H9 (cell line): ENCODE measurements around the gene CPE. TPM values are rescaled to one million over a fixed set of nuclear protein-coding genes. Genes with fewer than 3 reads are reported as not detected.

ENCODE experiments used
- DNase-seq: peaks from one replicate; pipeline ENCODE4 v3.0.0-alpha.2; 2017
- H2AFZ ChIP-seq: one replicate; pipeline ENCODE4 v1.6.1; 2013; ENCODE audit warnings: mild to moderate bottlenecking, low read length, control low read depth, moderate library complexity
- H2AK5ac ChIP-seq: 2 replicates; pipeline ENCODE4 v1.6.1; 2013; ENCODE audit warnings: low read length, control low read depth, mixed read lengths; ENCODE audit not compliant: insufficient read length
- H2BK120ac ChIP-seq: one replicate; pipeline ENCODE4 v1.6.1; 2013; ENCODE audit warnings: low read depth, mild to moderate bottlenecking, low read length, control low read depth, inconsistent platforms; ENCODE audit not compliant: poor library complexity, severe bottlenecking
- H2BK12ac ChIP-seq: 2 replicates; pipeline ENCODE4 v1.6.1; 2013; ENCODE audit warnings: low read length, control low read depth, mixed read lengths, low read depth; ENCODE audit not compliant: insufficient read length
- H2BK15ac ChIP-seq: 2 replicates; pipeline ENCODE4 v1.6.1; 2013; ENCODE audit warnings: low read depth, low read length, control low read depth
- H2BK20ac ChIP-seq: one replicate; pipeline ENCODE4 v1.6.1; 2013; ENCODE audit warnings: low read depth, mild to moderate bottlenecking, low read length, control low read depth, inconsistent platforms; ENCODE audit not compliant: poor library complexity, severe bottlenecking
- H2BK5ac ChIP-seq: 2 replicates; pipeline ENCODE4 v1.6.1; 2013; ENCODE audit warnings: low read length, control low read depth, mixed read lengths; ENCODE audit not compliant: insufficient read length
- H3K14ac ChIP-seq: 2 replicates; pipeline ENCODE4 v1.6.1; 2013; ENCODE audit warnings: low read length, control low read depth; ENCODE audit not compliant: insufficient read depth
- H3K18ac ChIP-seq: 2 replicates; pipeline ENCODE4 v1.6.1; 2013; ENCODE audit warnings: low read depth, mild to moderate bottlenecking, mixed read lengths, low read length, control low read depth; ENCODE audit not compliant: insufficient read length
- H3K23ac ChIP-seq: 2 replicates; pipeline ENCODE4 v1.6.1; 2013; ENCODE audit warnings: low read length, control low read depth, mixed read lengths, low read depth; ENCODE audit not compliant: insufficient read length
- H3K23me2 ChIP-seq: 2 replicates; pipeline ENCODE4 v1.6.1; 2013; ENCODE audit warnings: low read depth, mild to moderate bottlenecking, mixed read lengths, low read length, control low read depth; ENCODE audit not compliant: insufficient read length, poor library complexity, severe bottlenecking
- H3K27ac ChIP-seq: 2 replicates; pipeline ENCODE4 v1.5.1; 2013; ENCODE audit warnings: low read length, control low read depth, mixed read lengths, low read depth; ENCODE audit not compliant: insufficient read length
- H3K27me3 ChIP-seq: 2 replicates; pipeline ENCODE4 v1.6.1; 2013; ENCODE audit warnings: low read length, control low read depth, inconsistent platforms; ENCODE audit not compliant: insufficient read depth
- H3K4ac ChIP-seq: 2 replicates; pipeline ENCODE4 v1.6.1; 2013; ENCODE audit warnings: low read depth, mild to moderate bottlenecking, control low read depth, inconsistent platforms, low read length, moderate library complexity
- H3K4me1 ChIP-seq: 2 replicates; pipeline ENCODE4 v1.6.1; 2013; ENCODE audit warnings: low read length, control low read depth, inconsistent platforms; ENCODE audit not compliant: insufficient read depth
- H3K4me2 ChIP-seq: 2 replicates; pipeline ENCODE4 v1.6.1; 2013; ENCODE audit warnings: low read length, control low read depth, mixed read lengths; ENCODE audit not compliant: insufficient read length, insufficient read depth
- H3K56ac ChIP-seq: 2 replicates; pipeline ENCODE4 v1.6.1; 2013; ENCODE audit warnings: low read depth, mild to moderate bottlenecking, mixed read lengths, low read length, control low read depth; ENCODE audit not compliant: insufficient read length
- H3K79me1 ChIP-seq: 2 replicates; pipeline ENCODE4 v1.6.1; 2013; ENCODE audit warnings: low read depth, mild to moderate bottlenecking, moderate library complexity, low read length, control low read depth, inconsistent platforms; ENCODE audit not compliant: insufficient read depth, poor library complexity, severe bottlenecking
- H3K79me2 ChIP-seq: 2 replicates; pipeline ENCODE4 v1.6.1; 2013; ENCODE audit warnings: low read length, control low read depth, inconsistent platforms; ENCODE audit not compliant: insufficient read depth
- H3K9ac ChIP-seq: 2 replicates; pipeline ENCODE4 v1.6.1; 2013; ENCODE audit warnings: low read length, control low read depth, mixed read lengths; ENCODE audit not compliant: insufficient read length; ENCODE audit errors: extremely low read depth
- H3K9me3 ChIP-seq: one replicate; pipeline ENCODE4 v1.6.1; 2013; ENCODE audit warnings: low read depth, low read length, inconsistent platforms; ENCODE audit not compliant: control insufficient read depth
- H3T11ph ChIP-seq: one replicate; pipeline ENCODE4 v1.6.1; 2013; ENCODE audit warnings: mild to moderate bottlenecking, low read length, control low read depth, inconsistent platforms
- H4K20me1 ChIP-seq: one replicate; pipeline ENCODE4 v1.6.1; 2013; ENCODE audit not compliant: control insufficient read depth, insufficient read length, insufficient read depth
- H4K5ac ChIP-seq: 2 replicates; pipeline ENCODE4 v1.6.1; 2013; ENCODE audit warnings: low read depth, mild to moderate bottlenecking, mixed read lengths, low read length, control low read depth; ENCODE audit not compliant: insufficient read length
- H4K8ac ChIP-seq: replicated peaks from 2 replicates; pipeline ENCODE4 v1.6.1; 2013; ENCODE audit warnings: low read length, control low read depth, mixed read lengths, low read depth; ENCODE audit not compliant: insufficient read length
- H4K91ac ChIP-seq: 2 replicates; pipeline ENCODE4 v1.6.1; 2013; ENCODE audit warnings: low read depth, mild to moderate bottlenecking, moderate library complexity, mixed read lengths, low read length, control low read depth; ENCODE audit not compliant: insufficient read length
- H3K27ac Mint-ChIP-seq, 3 experiments: 2 replicates in 2 of 3; 3 replicates in 1 of 3; pipeline ENCODE4 v1.8.0; 2020 to 2021; ENCODE audit warnings: mixed read lengths in 3 of 3, mild to moderate bottlenecking in 1 of 3, moderate library complexity in 1 of 3
- H3K27me3 Mint-ChIP-seq: 2 replicates; pipeline ENCODE4 v1.8.0; 2021; ENCODE audit warnings: low read depth, mild to moderate bottlenecking, moderate library complexity, mixed read lengths
- H3K36me3 Mint-ChIP-seq, 3 experiments: 2 replicates in 2 of 3; 3 replicates in 1 of 3; pipeline ENCODE4 v1.8.0; 2020 to 2021; ENCODE audit warnings: low read depth in 3 of 3, mixed read lengths in 3 of 3; ENCODE audit not compliant: insufficient read depth in 1 of 3
- H3K4me1 Mint-ChIP-seq, 2 experiments: 2 replicates each; pipeline ENCODE4 v1.8.0; 2020; ENCODE audit warnings: mixed read lengths in 2 of 2
- H3K4me3 Mint-ChIP-seq, 2 experiments: 2 replicates in 1 of 2; 3 replicates in 1 of 2; pipeline ENCODE4 v1.8.0; 2020 to 2021; ENCODE audit warnings: mild to moderate bottlenecking in 2 of 2, mixed read lengths in 2 of 2, moderate library complexity in 1 of 2
- H3K9me3 Mint-ChIP-seq, 2 experiments: 2 replicates in 1 of 2; 3 replicates in 1 of 2; pipeline ENCODE4 v1.8.0; 2020; ENCODE audit warnings: mild to moderate bottlenecking in 2 of 2, mixed read lengths in 2 of 2, moderate library complexity in 1 of 2
- CTCF ChIP-seq: fragments of 200-600 bp; sonication (generic); conservative IDR thresholded peaks from 3 replicates; pipeline ENCODE4 v1.8.0; 2021; ENCODE audit warnings: antibody characterized with exemption, mild to moderate bottlenecking
- WGBS: extraction: QIAGEN DNeasy Blood & Tissue Kit; methylation state at CpG from one replicate; pipeline ENCODE4 v1.1.7; 2013; ENCODE audit warnings: missing lambda C conversion rate, low lambda C conversion rate, mixed read lengths; ENCODE audit not compliant: insufficient read length; ENCODE audit errors: extremely low coverage; 5-methylcytosine and 5-hydroxymethylcytosine counted together
- total RNA-seq: library from RNA; stranded (reverse); gene quantifications from 2 replicates; pipeline ENCODE4 v1.2.1, GENCODE V29; 2021

CPE gene
- total RNA-seq, 1 experiment from 2014 or later, result 10.0 TPM

- H2BK20ac ChIP-seq, result no peak overlapping the region
- peaks cover 25% of the 10 kb centered on the region for H3K9me3 ChIP-seq
- no peak overlapping the region for H3K18ac ChIP-seq
- no peak overlapping the region for H4K91ac ChIP-seq
- H3K27ac ChIP-seq, result no peak overlapping the region
- TF ChIP-seq CTCF, result no peak
- H2BK12ac ChIP-seq, result no peak overlapping the region
- Mint-ChIP-seq H3K4me1 (peaks cover 0 to 3% of the 10 kb centered on the region in 2 experiments; a peak in 1 of 4 replicates), H3K9me3 (peaks cover 22 to 35% of the 10 kb centered on the region in 2 experiments), H3K36me3 (peaks cover 22 to 30% (median 29%) of the 10 kb centered on the region in 3 experiments), H3K27me3 (no peaks in the 10 kb centered on the region; the same call in 1 of the 2 replicates), H3K27ac (no peak overlapping the region), H3K4me3 (no peak overlapping the region)
- WGBS, result no CpG with 5 or more reads among the region's 1 CpG
- H3K79me2 ChIP-seq, result no peaks in the 10 kb centered on the region
- no peak overlapping the region for H3K14ac ChIP-seq
- H2BK5ac ChIP-seq, result no peak overlapping the region
- no peak overlapping the region for H3K23ac ChIP-seq
- no peak overlapping the region for H2AK5ac ChIP-seq
- no peak overlapping the region for H3K56ac ChIP-seq
- H3K23me2 ChIP-seq, result no peaks in the 10 kb centered on the region
- H3K4me1 ChIP-seq, result no peaks in the 10 kb centered on the region
- H3T11ph ChIP-seq, result no peak overlapping the region
- H2AFZ ChIP-seq, result no peak overlapping the region
- no peaks in the 10 kb centered on the region for H4K20me1 ChIP-seq
- H3K4me2 ChIP-seq, result no peak overlapping the region
- no peak overlapping the region for H3K4ac ChIP-seq
- no peaks in the 10 kb centered on the region for H3K79me1 ChIP-seq
- H3K9ac ChIP-seq, result no peak overlapping the region
- H4K5ac ChIP-seq, result no peak overlapping the region
- no peaks in the 10 kb centered on the region for H3K27me3 ChIP-seq
- no peak for DNase-seq
- no peak overlapping the region for H4K8ac ChIP-seq
- H2BK15ac ChIP-seq, result no peak overlapping the region
- no peak overlapping the region for H2BK120ac ChIP-seq
Measured at GRCh38 chr4:165478260-165478659, 99.5 kb downstream of the CPE start.
